Measurements from ENCODE around the gene ANKRD42. TPM values are rescaled to one million over a fixed set of nuclear protein-coding genes. Genes with fewer than 3 reads are reported as not detected.
A peak's percentile ranks its signal among the peaks of the same experiment; 100 is the strongest.

ANKRD42 gene
- total RNA-seq, 1 experiment from 2014 or later = 5.7 TPM

DNA sequence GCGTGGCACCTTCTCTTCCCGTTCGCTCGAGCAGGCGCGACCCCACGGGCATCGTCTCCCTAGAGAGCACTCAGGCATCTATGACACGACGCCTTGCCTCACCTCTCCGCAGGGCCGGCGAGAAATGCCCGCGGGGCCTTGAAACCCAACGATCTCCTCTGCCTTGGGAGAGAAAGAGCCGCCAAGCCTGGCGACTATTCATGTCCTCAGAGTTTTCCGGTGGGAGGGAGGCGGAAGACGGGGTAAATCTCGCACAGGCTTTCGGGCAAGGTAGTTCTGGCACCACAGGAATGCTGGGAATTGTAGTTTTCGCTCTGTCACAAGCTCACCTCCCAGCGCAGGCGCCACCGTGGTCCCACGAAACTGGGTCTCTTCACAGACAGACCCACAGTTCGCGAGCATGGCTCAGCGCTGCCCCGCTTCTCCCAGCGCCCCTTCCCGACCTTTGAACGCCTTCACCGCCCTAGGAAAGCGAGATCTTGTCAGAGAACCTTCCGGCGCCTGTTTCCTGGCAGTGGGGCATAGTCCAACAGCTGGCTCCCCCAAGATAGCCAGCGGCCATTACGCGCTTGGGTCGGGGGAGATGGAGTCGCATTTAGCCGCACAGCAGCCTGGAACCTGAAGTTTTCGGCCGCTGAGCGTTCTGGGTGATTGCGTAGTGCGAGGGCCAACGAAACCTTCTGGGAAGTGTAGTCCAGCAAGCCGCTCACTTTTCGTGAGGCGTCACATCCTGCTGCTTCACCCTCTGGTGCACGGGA, 92.4 kb downstream of the ANKRD42 start, which contains the start of gene CCDC90B (continued):
- TF ChIP-seq, protein P1, sequence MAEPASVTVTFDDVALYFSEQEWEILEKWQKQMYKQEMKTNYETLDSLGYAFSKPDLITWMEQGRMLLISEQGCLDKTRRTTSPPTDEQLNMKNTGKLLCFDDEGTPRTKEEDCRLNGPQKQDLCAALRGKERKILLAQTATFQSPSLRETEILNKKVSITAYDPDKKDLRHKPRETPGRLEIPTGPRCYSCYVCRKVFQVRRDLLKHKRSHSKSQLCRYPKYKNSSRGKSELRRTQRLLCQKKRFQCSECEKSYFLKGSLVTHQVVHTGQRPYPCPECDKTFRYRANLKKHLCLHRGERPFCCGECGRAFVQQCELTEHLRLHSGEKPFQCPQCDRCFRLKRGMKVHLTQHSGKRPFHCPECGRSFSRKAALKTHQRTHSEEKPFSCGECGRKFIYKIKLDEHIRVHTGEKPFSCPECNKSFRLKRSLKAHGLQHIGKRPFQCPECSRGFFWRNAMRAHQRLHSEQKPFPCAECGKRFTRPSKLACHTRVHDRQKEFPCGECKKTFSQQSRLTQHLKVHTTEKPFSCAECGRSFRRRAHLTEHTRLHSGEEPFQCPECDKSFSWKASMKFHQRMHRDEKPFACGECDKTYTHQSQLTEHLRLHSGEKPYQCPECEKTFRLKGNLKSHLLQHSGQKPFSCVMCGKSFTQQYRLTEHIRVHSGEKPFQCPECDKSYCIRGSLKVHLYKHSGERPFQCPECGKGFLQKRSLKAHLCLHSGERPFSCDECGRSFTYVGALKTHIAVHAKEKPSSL (CRISPR knock-in tag; conservative IDR thresholded peaks at IDR 0.05) = no peak
- TF ChIP-seq, protein P2, sequence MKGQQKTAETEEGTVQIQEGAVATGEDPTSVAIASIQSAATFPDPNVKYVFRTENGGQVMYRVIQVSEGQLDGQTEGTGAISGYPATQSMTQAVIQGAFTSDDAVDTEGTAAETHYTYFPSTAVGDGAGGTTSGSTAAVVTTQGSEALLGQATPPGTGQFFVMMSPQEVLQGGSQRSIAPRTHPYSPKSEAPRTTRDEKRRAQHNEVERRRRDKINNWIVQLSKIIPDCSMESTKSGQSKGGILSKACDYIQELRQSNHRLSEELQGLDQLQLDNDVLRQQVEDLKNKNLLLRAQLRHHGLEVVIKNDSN (CRISPR knock-in tag; IDR thresholded peaks at IDR 0.05) = peak; percentile 16; the same call in 1 of the 2 replicates
- TF ChIP-seq ESRRA (CRISPR knock-in tag; IDR thresholded peaks at IDR 0.05; ENCODE audit: borderline replicate concordance) (no peak), ATF1 (CRISPR knock-in tag; IDR thresholded peaks at IDR 0.05) (peak; percentile 21; the same call in 1 of the 2 replicates), SP1 (CRISPR knock-in tag; conservative IDR thresholded peaks at IDR 0.05) (peak; percentile 67), NFE2L1 (CRISPR knock-in tag; IDR thresholded peaks at IDR 0.05) (0 out of 2 replicates have a peak, but pooled peaks have one; percentile 40), ZNF416 (CRISPR knock-in tag; IDR thresholded peaks at IDR 0.05) (peak; percentile 57; the same call in 1 of the 2 replicates), FOXJ3 (CRISPR knock-in tag; IDR thresholded peaks at IDR 0.05; ENCODE audit: borderline replicate concordance) (no peak), CREM (CRISPR knock-in tag; IDR thresholded peaks at IDR 0.05) (peak; percentile 89), PRRX2 (CRISPR knock-in tag; IDR thresholded peaks at IDR 0.05) (0 out of 2 replicates have a peak, but pooled peaks have one; percentile 65), FOXP1 (CRISPR knock-in tag; IDR thresholded peaks at IDR 0.05; ENCODE audit: borderline replicate concordance) (peak; percentile 59; the same call in 1 of the 2 replicates), FOXK1 (CRISPR knock-in tag; IDR thresholded peaks at IDR 0.05) (peak; percentile 49; the same call in 1 of the 2 replicates), MXD4 (CRISPR knock-in tag; IDR thresholded peaks at IDR 0.05; ENCODE audit: borderline replicate concordance) (no peak), NR3C1 (CRISPR knock-in tag; conservative IDR thresholded peaks at IDR 0.05; ENCODE audit: low read depth) (no peak), MYBL2 (CRISPR knock-in tag; IDR thresholded peaks at IDR 0.05) (peak; percentile 81), GABPB1 (CRISPR knock-in tag; IDR thresholded peaks at IDR 0.05) (peak; percentile 97)
- TF ChIP-seq, protein P3, sequence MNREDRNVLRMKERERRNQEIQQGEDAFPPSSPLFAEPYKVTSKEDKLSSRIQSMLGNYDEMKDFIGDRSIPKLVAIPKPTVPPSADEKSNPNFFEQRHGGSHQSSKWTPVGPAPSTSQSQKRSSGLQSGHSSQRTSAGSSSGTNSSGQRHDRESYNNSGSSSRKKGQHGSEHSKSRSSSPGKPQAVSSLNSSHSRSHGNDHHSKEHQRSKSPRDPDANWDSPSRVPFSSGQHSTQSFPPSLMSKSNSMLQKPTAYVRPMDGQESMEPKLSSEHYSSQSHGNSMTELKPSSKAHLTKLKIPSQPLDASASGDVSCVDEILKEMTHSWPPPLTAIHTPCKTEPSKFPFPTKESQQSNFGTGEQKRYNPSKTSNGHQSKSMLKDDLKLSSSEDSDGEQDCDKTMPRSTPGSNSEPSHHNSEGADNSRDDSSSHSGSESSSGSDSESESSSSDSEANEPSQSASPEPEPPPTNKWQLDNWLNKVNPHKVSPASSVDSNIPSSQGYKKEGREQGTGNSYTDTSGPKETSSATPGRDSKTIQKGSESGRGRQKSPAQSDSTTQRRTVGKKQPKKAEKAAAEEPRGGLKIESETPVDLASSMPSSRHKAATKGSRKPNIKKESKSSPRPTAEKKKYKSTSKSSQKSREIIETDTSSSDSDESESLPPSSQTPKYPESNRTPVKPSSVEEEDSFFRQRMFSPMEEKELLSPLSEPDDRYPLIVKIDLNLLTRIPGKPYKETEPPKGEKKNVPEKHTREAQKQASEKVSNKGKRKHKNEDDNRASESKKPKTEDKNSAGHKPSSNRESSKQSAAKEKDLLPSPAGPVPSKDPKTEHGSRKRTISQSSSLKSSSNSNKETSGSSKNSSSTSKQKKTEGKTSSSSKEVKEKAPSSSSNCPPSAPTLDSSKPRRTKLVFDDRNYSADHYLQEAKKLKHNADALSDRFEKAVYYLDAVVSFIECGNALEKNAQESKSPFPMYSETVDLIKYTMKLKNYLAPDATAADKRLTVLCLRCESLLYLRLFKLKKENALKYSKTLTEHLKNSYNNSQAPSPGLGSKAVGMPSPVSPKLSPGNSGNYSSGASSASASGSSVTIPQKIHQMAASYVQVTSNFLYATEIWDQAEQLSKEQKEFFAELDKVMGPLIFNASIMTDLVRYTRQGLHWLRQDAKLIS (CRISPR knock-in tag; IDR thresholded peaks at IDR 0.05; ENCODE audit: borderline replicate concordance) = peak; percentile 32; the same call in 1 of the 2 replicates
- TF ChIP-seq, protein P4, sequence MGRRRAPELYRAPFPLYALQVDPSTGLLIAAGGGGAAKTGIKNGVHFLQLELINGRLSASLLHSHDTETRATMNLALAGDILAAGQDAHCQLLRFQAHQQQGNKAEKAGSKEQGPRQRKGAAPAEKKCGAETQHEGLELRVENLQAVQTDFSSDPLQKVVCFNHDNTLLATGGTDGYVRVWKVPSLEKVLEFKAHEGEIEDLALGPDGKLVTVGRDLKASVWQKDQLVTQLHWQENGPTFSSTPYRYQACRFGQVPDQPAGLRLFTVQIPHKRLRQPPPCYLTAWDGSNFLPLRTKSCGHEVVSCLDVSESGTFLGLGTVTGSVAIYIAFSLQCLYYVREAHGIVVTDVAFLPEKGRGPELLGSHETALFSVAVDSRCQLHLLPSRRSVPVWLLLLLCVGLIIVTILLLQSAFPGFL (CRISPR knock-in tag; IDR thresholded peaks at IDR 0.05; ENCODE audit: borderline replicate concordance) = 0 out of 2 replicates have a peak, but pooled peaks have one; percentile 34
- TF ChIP-seq, protein P5, sequence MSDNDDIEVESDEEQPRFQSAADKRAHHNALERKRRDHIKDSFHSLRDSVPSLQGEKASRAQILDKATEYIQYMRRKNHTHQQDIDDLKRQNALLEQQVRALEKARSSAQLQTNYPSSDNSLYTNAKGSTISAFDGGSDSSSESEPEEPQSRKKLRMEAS (CRISPR knock-in tag; IDR thresholded peaks at IDR 0.05) = peak; percentile 83
- TF ChIP-seq, protein P6, sequence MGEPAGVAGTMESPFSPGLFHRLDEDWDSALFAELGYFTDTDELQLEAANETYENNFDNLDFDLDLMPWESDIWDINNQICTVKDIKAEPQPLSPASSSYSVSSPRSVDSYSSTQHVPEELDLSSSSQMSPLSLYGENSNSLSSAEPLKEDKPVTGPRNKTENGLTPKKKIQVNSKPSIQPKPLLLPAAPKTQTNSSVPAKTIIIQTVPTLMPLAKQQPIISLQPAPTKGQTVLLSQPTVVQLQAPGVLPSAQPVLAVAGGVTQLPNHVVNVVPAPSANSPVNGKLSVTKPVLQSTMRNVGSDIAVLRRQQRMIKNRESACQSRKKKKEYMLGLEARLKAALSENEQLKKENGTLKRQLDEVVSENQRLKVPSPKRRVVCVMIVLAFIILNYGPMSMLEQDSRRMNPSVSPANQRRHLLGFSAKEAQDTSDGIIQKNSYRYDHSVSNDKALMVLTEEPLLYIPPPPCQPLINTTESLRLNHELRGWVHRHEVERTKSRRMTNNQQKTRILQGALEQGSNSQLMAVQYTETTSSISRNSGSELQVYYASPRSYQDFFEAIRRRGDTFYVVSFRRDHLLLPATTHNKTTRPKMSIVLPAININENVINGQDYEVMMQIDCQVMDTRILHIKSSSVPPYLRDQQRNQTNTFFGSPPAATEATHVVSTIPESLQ (CRISPR knock-in tag; IDR thresholded peaks at IDR 0.05) = no peak

All from WTC11 (cell line).